RWPE1 (cell line): ENCODE measurements around the gene CAPSL.
"Not testable (repeated sequence)": the region's sequence is repeated elsewhere in the genome, so short reads cannot be mapped to it uniquely, and the experiment has no call there.

ENCODE experiments used
- CTCF ChIA-PET: fragments of 350-600 bp; sonication (Branson Sonifier 250); formaldehyde crosslinking; extraction: SDS; loops from one replicate; lab custom pipeline; 2021; lab: Yijun Ruan, JAX
- POLR2A ChIA-PET: fragments of 400-600 bp; formaldehyde crosslinking; extraction: SDS; loops from one replicate; lab custom pipeline; 2020; ENCODE audit warnings: antibody characterized with exemption; ENCODE audit not compliant: low non-redundant PET; lab: Yijun Ruan, JAX
- DNase-seq: peaks from one replicate; pipeline ENCODE4 v3.0.0; 2012; ENCODE audit warnings: low spot score
- H3K27ac ChIP-seq: fragments of 450-650 bp; 2 replicates; pipeline ENCODE4 v1.5.1; 2017
- TF ChIP-seq, protein P1 (sequence below): fragments of 450-650 bp; conservative IDR thresholded peaks from 2 replicates; pipeline ENCODE4 v1.5.1; 2017; ENCODE audit warnings: low read depth, mild to moderate bottlenecking

The CAPSL gene

GRCh38 chr5:35938568-35939227 lies at the start of gene CAPSL:
Gene CAPSL (minus strand): TSS chr5:35938622. CDS start chr5:35921120, 17,502 bp downstream.
- CTCF ChIA-PET, result interaction anchor here (1.5 kb wide), 1 partner anchor 14 kb away, joined by 4 read pairs; no protein-coding TSS in a partner anchor
- no peak within 1 kb of the TSS for H3K27ac ChIP-seq
- POLR2A ChIA-PET, result no interaction called here
- DNase-seq, result peak; percentile 84
- TF ChIP-seq, protein P1, sequence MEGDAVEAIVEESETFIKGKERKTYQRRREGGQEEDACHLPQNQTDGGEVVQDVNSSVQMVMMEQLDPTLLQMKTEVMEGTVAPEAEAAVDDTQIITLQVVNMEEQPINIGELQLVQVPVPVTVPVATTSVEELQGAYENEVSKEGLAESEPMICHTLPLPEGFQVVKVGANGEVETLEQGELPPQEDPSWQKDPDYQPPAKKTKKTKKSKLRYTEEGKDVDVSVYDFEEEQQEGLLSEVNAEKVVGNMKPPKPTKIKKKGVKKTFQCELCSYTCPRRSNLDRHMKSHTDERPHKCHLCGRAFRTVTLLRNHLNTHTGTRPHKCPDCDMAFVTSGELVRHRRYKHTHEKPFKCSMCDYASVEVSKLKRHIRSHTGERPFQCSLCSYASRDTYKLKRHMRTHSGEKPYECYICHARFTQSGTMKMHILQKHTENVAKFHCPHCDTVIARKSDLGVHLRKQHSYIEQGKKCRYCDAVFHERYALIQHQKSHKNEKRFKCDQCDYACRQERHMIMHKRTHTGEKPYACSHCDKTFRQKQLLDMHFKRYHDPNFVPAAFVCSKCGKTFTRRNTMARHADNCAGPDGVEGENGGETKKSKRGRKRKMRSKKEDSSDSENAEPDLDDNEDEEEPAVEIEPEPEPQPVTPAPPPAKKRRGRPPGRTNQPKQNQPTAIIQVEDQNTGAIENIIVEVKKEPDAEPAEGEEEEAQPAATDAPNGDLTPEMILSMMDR, result no peak

- ChIA-PET POLR2A (no interaction called here), CTCF (interaction anchor here (0.6 kb wide), 1 partner anchor 238 kb away, joined by 3 read pairs; no protein-coding TSS in a partner anchor)
- DNase-seq, result no peak
- TF ChIP-seq, protein P1, result no peak
- H3K27ac ChIP-seq, result no peak overlapping the region
Observed at GRCh38 chr5:35987776-35988175, 49.4 kb upstream of the CAPSL start.

DNA sequence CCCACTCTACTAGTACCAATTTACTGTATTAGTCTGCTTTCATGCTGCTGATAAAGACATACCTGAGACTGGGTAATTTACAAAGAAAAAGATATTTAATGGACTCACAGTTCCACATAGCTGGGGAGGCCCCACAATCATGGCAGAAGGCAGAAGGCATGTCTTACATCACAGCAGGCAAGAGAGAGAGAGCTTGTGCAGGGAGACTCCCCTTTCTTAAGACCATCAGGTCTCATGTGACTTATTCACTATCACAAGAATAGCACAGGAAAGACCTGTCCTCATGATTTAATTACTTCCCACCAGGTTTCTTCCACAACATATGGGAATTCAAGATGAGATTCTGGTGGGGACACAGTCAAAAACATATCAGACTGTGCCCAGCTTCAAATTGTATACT lies 41.3 kb upstream of the CAPSL start:
- POLR2A ChIA-PET, result no interaction called here
- no peak overlapping the region for H3K27ac ChIP-seq
- CTCF ChIA-PET, result interaction anchor here (0.6 to 0.8 kb wide), 2 partner anchors 20 to 144 kb away, joined by 3 to 5 read pairs; no protein-coding TSS in a partner anchor
- no peak for DNase-seq
- TF ChIP-seq, protein P1, result no peak

GRCh38 chr5:35976859-35977258 lies 38.4 kb upstream of the CAPSL start:
- H3K27ac ChIP-seq, POLR2A ChIA-PET, DNase-seq, CTCF ChIA-PET: not testable (repeated sequence)

- no peak overlapping the region for H3K27ac ChIP-seq
- no peak for DNase-seq
- CTCF ChIA-PET, result no interaction called here
- TF ChIP-seq, protein P1, result no peak
- POLR2A ChIA-PET, result no interaction called here
Observed at GRCh38 chr5:35974570-35974969, 36.1 kb upstream of the CAPSL start.

GRCh38 chr5:35971878-35972210 lies 33.4 kb upstream of the CAPSL start:
- TF ChIP-seq, protein P1, result no peak

DNA sequence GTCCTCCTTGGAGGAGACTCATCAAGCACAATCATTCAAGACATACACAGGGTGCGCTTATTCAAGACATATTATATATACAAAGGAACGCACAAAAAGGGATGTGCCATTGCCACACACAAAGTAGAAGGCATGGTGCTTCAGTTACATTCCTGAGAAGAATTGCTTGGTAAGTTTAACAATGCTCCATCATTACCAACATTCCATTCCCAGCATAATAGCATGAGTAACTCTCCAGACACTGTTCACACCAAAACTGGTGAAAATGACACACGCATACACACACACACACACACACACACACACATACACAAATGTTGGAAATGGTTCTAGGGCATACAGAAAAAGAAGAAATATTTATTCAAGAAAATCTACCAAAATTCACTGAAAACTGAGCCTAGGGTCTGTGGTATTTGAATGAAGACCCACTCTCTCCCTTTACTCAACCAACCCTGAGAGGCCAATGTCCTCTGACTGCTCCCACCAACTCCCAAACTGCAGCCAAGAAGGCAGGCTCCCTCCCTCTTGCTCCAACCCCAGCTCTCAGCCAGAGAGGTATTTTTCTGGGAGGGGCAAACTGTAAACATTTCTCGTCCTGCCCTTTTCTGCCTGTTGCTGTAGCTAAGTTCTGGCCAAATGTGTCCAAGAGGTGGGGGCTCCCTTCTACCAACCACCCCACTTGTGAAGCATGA lies 32.9 kb upstream of the CAPSL start:
- ChIA-PET CTCF (interaction anchor here (0.6 kb wide), 1 partner anchor 34 kb away, joined by 3 read pairs; no protein-coding TSS in a partner anchor), POLR2A (no interaction called here)

More at GRCh38 chr5:35971878-35972210, 33.4 kb upstream of the CAPSL start:
- no peak overlapping the region for H3K27ac ChIP-seq
- ChIA-PET CTCF (interaction anchor here (0.6 kb wide), 1 partner anchor 34 kb away, joined by 3 read pairs; no protein-coding TSS in a partner anchor), POLR2A (no interaction called here)
- no peak for DNase-seq

More for the DNA sequence above, 32.9 kb upstream of the CAPSL start:
- DNase-seq, result no peak
- H3K27ac ChIP-seq, result no peak overlapping the region
- TF ChIP-seq, protein P1, result no peak
